Peyer's patch (tissue), 4 donors: Measurements from ENCODE around the gene KRT33B. TPM values are rescaled to one million over a fixed set of nuclear protein-coding genes. Genes with fewer than 3 reads are reported as not detected.

Experiments used
- total RNA-seq, 4 donors: library from RNA; depleted of rRNA; stranded (reverse); fragments of >200 nt; gene quantifications; one replicate each; pipeline ENCODE4 v1.1.0, GENCODE V29; 2016

The KRT33B gene
- total RNA-seq, 4 donors from 2014 or later = not detected

Other genes starting within 250 kb of the KRT33B start
- not detected for gene KRTAP4-12, start 245.6 kb downstream of the KRT33B start, total RNA-seq
- not detected for gene KRTAP4-6, start 229.3 kb downstream of the KRT33B start, total RNA-seq
- gene KRTAP4-5, start 220.0 kb downstream of the KRT33B start, total RNA-seq = not detected
- not detected for gene KRTAP4-4, start 209.1 kb downstream of the KRT33B start, total RNA-seq
- not detected for gene KRTAP4-3, start 201.6 kb downstream of the KRT33B start, total RNA-seq
- not detected for gene KRTAP4-2, start 191.6 kb downstream of the KRT33B start, total RNA-seq
- gene KRTAP4-1, start 184.9 kb downstream of the KRT33B start, total RNA-seq = not detected
- not detected for gene KRTAP9-1, start 179.9 kb downstream of the KRT33B start, total RNA-seq
- not detected for gene KRTAP9-2, start 143.2 kb downstream of the KRT33B start, total RNA-seq
- gene KRTAP9-3, start 137.4 kb downstream of the KRT33B start, total RNA-seq = not detected
- gene KRTAP9-8, start 131.8 kb downstream of the KRT33B start, total RNA-seq = not detected
- not detected for gene KRTAP9-4, start 120.1 kb downstream of the KRT33B start, total RNA-seq
- gene KRTAP9-9, start 114.4 kb downstream of the KRT33B start, total RNA-seq = not detected
- gene KRTAP9-6, start 104.4 kb downstream of the KRT33B start, total RNA-seq = not detected
- gene KRTAP9-7, start 94.1 kb downstream of the KRT33B start, total RNA-seq = not detected
- not detected for gene KRTAP29-1, start 67.0 kb downstream of the KRT33B start, total RNA-seq
- gene KRTAP16-1, start 60.5 kb downstream of the KRT33B start, total RNA-seq = not detected
- not detected for gene KRTAP17-1, start 54.1 kb downstream of the KRT33B start, total RNA-seq
- not detected for gene KRT33A, start 19.0 kb downstream of the KRT33B start, total RNA-seq
- gene KRT34, start 12.5 kb upstream of the KRT33B start, total RNA-seq = not detected
- not detected for gene KRT31, start 27.8 kb upstream of the KRT33B start, total RNA-seq
- not detected for gene KRT37, start 54.8 kb upstream of the KRT33B start, total RNA-seq
- gene KRT38, start 71.2 kb upstream of the KRT33B start, total RNA-seq = not detected
- not detected for gene KRT32, start 97.6 kb upstream of the KRT33B start, total RNA-seq
- not detected for gene KRT35, start 111.3 kb upstream of the KRT33B start, total RNA-seq
- gene KRT36, start 120.1 kb upstream of the KRT33B start, total RNA-seq = not detected
- gene KRT13, start 135.8 kb upstream of the KRT33B start, total RNA-seq = 1 to 10 TPM in 1 of 4 donors, not detected in 3; 2.5 TPM
- gene KRT15, start 149.1 kb upstream of the KRT33B start, total RNA-seq = 10 to 100 TPM; 12.3 to 44.5 (median 28.8) TPM
- gene KRT19, start 158.5 kb upstream of the KRT33B start, total RNA-seq = 1,000 to 10,000 TPM in 3 of 4 donors, 100 to 1,000 TPM in 1; 357 to 5,327 (median 3,312) TPM
- gene KRT9, start 202.2 kb upstream of the KRT33B start, total RNA-seq = not detected
- 1 to 10 TPM; 3.4 to 8.9 (median 6.3) TPM for gene KRT14, start 217.1 kb upstream of the KRT33B start, total RNA-seq
- gene KRT16, start 243.0 kb upstream of the KRT33B start, total RNA-seq = not detected